Measurements from ENCODE around the gene BABAM2. TPM values are rescaled to one million over a fixed set of nuclear protein-coding genes. Genes with fewer than 3 reads are reported as not detected.
"Not testable (repeated sequence)": the region's sequence is repeated elsewhere in the genome, so short reads cannot be mapped to it uniquely, and the experiment has no call there.

The BABAM2 gene
- total and polyA plus RNA-seq, 9 of the 15 experiments (the other 6 are each of a cell fraction or from before 2014, with no cell fraction given), result 10.9 to 37.4 (median 25.6) TPM

- TF ChIP-seq ZNF146 (CRISPR knock-in tag; IDR thresholded peaks at IDR 0.05; ENCODE audit: unreplicated experiment) (peak; percentile 71), RBM25 (IDR thresholded peaks at IDR 0.05; ENCODE audit: low read depth, low read length, severe bottlenecking) (peak; percentile 21)
- H3K9me1 ChIP-seq (ENCODE audit: control insufficient read depth, insufficient read depth, low read length); H3K4me1 ChIP-seq (replicated peaks in 1 of 2; ENCODE audit: control insufficient read depth in 2 of 2, insufficient read depth in 2 of 2, low read length in 2 of 2); H3K27ac ChIP-seq (ENCODE audit: extremely low read depth, low read depth, low read length); BruUV-seq (replicated peaks); intact Hi-C loops (cut with micrococcal nuclease); POLR2A ChIA-PET; H3K4me2 ChIP-seq (ENCODE audit: insufficient read depth, low read length); H3K9me3 ChIP-seq (replicated peaks; ENCODE audit: control insufficient read depth, insufficient read depth, low read depth, low read length); CTCF ChIA-PET (ENCODE audit: low intra/inter-chr PET ratio); FAIRE-seq; H3K9ac ChIP-seq (ENCODE audit: insufficient read depth in 1 of 2, low read depth in 2 of 2, low read length in 2 of 2); H3K79me2 ChIP-seq (ENCODE audit: control insufficient read depth, insufficient read depth, low read length); in situ Hi-C loops (cut with MboI); H3K36me3 ChIP-seq (ENCODE audit: control insufficient read depth, insufficient read depth, low read length); H2AFZ ChIP-seq (ENCODE audit: low read depth, low read length); ATAC-seq; H3K27me3 ChIP-seq (ENCODE audit: control insufficient read depth in 2 of 2, insufficient read depth in 2 of 2, low read length in 2 of 2); H3K4me3 ChIP-seq; H4K20me1 ChIP-seq (replicated peaks; ENCODE audit: control insufficient read depth, insufficient read depth, low read length); DNase-seq (ENCODE audit: extremely low read depth in 1 of 4, low spot score in 3 of 4): not testable (repeated sequence)
- WGBS (ENCODE audit: insufficient coverage, low coverage, missing lambda C conversion rate), result 50% methylated on average over 2 of the region's 2 CpGs
Observed at GRCh38 chr2:27978761-27979160, 88.2 kb downstream of the BABAM2 start.

GRCh38 chr2:27980242-27980641 is 89.7 kb downstream of the BABAM2 start:
- intact Hi-C loops (cut with micrococcal nuclease), result no loop called here
- ATAC-seq, result no peak
- POLR2A ChIA-PET, result no interaction called here
- no peak for TF ChIP-seq CBFA2T3 (IDR thresholded peaks at IDR 0.05)
- TF ChIP-seq ZNF780A (CRISPR knock-in tag; IDR thresholded peaks at IDR 0.05), result no peak
- no peak for TF ChIP-seq ZC3H8 (IDR thresholded peaks at IDR 0.05)
- no peak for TF ChIP-seq SREBF1 (IDR thresholded peaks at IDR 0.05; ENCODE audit: borderline replicate concordance, low read depth, low read length)
- no peak for TF ChIP-seq ZNF512 (tag; IDR thresholded peaks at IDR 0.05)
- TF ChIP-seq FOXM1 (IDR thresholded peaks at IDR 0.05; ENCODE audit: low read depth), result no peak
- TF ChIP-seq FOXM1 (CRISPR knock-in tag; IDR thresholded peaks at IDR 0.05; ENCODE audit: low read depth), result no peak
- no peak for TF ChIP-seq RFX1 (IDR thresholded peaks at IDR 0.05)
- no peak for TF ChIP-seq ATF1 (CRISPR knock-in tag; IDR thresholded peaks at IDR 0.05)
- TF ChIP-seq ATF1 (tag; IDR thresholded peaks at IDR 0.05), result no peak
- no peak for TF ChIP-seq MCM7 (IDR thresholded peaks at IDR 0.05)
- TF ChIP-seq ZNF133 (CRISPR knock-in tag; IDR thresholded peaks at IDR 0.05), result no peak
- TF ChIP-seq SIX5 (IDR thresholded peaks at IDR 0.05; ENCODE audit: borderline replicate concordance in 1 of 2, insufficient read depth in 1 of 2, low read depth in 1 of 2, low read length in 2 of 2), result no peak
- TF ChIP-seq MCM5 (IDR thresholded peaks at IDR 0.05; ENCODE audit: low read depth), result no peak
- TF ChIP-seq ZNF121 (CRISPR knock-in tag; conservative IDR thresholded peaks at IDR 0.05), result no peak
- TF ChIP-seq HDAC6 (IDR thresholded peaks at IDR 0.05; ENCODE audit: low read depth, low read length), result no peak
- TF ChIP-seq ERF (CRISPR knock-in tag; IDR thresholded peaks at IDR 0.05), result no peak
- TF ChIP-seq ZBTB1 (CRISPR knock-in tag; IDR thresholded peaks at IDR 0.05; ENCODE audit: borderline replicate concordance, low read depth), result no peak

More at GRCh38 chr2:27980242-27980641, 89.7 kb downstream of the BABAM2 start:
- H3K4me1 ChIP-seq (replicated peaks in 1 of 2; ENCODE audit: control insufficient read depth in 2 of 2, insufficient read depth in 2 of 2, low read length in 2 of 2), result no peaks in the 10 kb centered on the region; a peak in 2 of 5 replicates
- no peaks in the 10 kb centered on the region for H4K20me1 ChIP-seq (replicated peaks; ENCODE audit: control insufficient read depth, insufficient read depth, low read length)
- in situ Hi-C loops (cut with MboI), result no loop called here
- H3K4me2 ChIP-seq (ENCODE audit: insufficient read depth, low read length), result no peak overlapping the region
- no peak overlapping the region for H2AFZ ChIP-seq (ENCODE audit: low read depth, low read length)
- DNase-seq (ENCODE audit: extremely low read depth in 1 of 4, low spot score in 3 of 4) (no peak), FAIRE-seq (no peak)
- H3K36me3 ChIP-seq (ENCODE audit: control insufficient read depth, insufficient read depth, low read length), result no peaks in the 10 kb centered on the region
- no peak overlapping the region for H3K27ac ChIP-seq (ENCODE audit: extremely low read depth, low read depth, low read length)
- H3K27me3 ChIP-seq (ENCODE audit: control insufficient read depth in 2 of 2, insufficient read depth in 2 of 2, low read length in 2 of 2), result no peaks in the 10 kb centered on the region
- 6% methylated on average over 1 of the region's 1 CpG for WGBS (ENCODE audit: insufficient coverage, low coverage, missing lambda C conversion rate)
- H3K4me3 ChIP-seq, result no peak overlapping the region
- H3K9me1 ChIP-seq (ENCODE audit: control insufficient read depth, insufficient read depth, low read length), result no peaks in the 10 kb centered on the region
- no peak overlapping the region for H3K9ac ChIP-seq (ENCODE audit: insufficient read depth in 1 of 2, low read depth in 2 of 2, low read length in 2 of 2)
- no peaks in the 10 kb centered on the region for H3K9me3 ChIP-seq (replicated peaks; ENCODE audit: control insufficient read depth, insufficient read depth, low read depth, low read length)
- H3K79me2 ChIP-seq (ENCODE audit: control insufficient read depth, insufficient read depth, low read length), result no peaks in the 10 kb centered on the region
- no TSS peak for BruUV-seq (replicated peaks)
- CTCF ChIA-PET (ENCODE audit: low intra/inter-chr PET ratio), result no interaction called here
